Neural crest cell (in vitro differentiated cells): ENCODE measurements around the gene HNRNPF. TPM values are rescaled to one million over a fixed set of nuclear protein-coding genes. Genes with fewer than 3 reads are reported as not detected.
"Not testable (repeated sequence)": the region's sequence is repeated elsewhere in the genome, so short reads cannot be mapped to it uniquely, and the experiment has no call there.

Experiments
- DNase-seq: peaks from one replicate; pipeline ENCODE4 v3.0.0; 2021; ENCODE audit warnings: low read depth, mixed read lengths, low spot score
- H3K27ac Mint-ChIP-seq: one replicate; pipeline ENCODE4 v1.8.0; 2021; ENCODE audit warnings: mild to moderate bottlenecking, mixed read lengths; ENCODE audit not compliant: unreplicated experiment
- H3K27me3 Mint-ChIP-seq: 2 replicates; pipeline ENCODE4 v1.8.0; 2021; ENCODE audit warnings: low read depth, mild to moderate bottlenecking, mixed read lengths
- H3K36me3 Mint-ChIP-seq: 2 replicates; pipeline ENCODE4 v1.8.0; 2021; ENCODE audit warnings: low read depth, mild to moderate bottlenecking, mixed read lengths
- H3K4me1 Mint-ChIP-seq: 2 replicates; pipeline ENCODE4 v1.8.0; 2021; ENCODE audit warnings: mixed read lengths
- H3K4me3 Mint-ChIP-seq: one replicate; pipeline ENCODE4 v1.8.0; 2021; ENCODE audit warnings: mild to moderate bottlenecking, mixed read lengths
- H3K9me3 Mint-ChIP-seq: 2 replicates; pipeline ENCODE4 v1.8.0; 2021; ENCODE audit warnings: mixed read lengths
- long read RNA-seq: library from polyadenylated mRNA; unstranded; transcript quantifications from one replicate; pipeline ENCODE4 v2.0.0, GENCODE V29; 2020
- total RNA-seq: library from RNA; stranded (reverse); gene quantifications from 2 replicates; pipeline ENCODE4 v1.2.1, GENCODE V29; 2021
- TF ChIP-seq, protein P1 (sequence below): fragments of 200-600 bp; sonication (generic); conservative IDR thresholded peaks from 2 replicates; pipeline ENCODE4 v1.5.0; 2021; ENCODE audit warnings: antibody characterized with exemption, mild to moderate bottlenecking

The HNRNPF gene, protein sequence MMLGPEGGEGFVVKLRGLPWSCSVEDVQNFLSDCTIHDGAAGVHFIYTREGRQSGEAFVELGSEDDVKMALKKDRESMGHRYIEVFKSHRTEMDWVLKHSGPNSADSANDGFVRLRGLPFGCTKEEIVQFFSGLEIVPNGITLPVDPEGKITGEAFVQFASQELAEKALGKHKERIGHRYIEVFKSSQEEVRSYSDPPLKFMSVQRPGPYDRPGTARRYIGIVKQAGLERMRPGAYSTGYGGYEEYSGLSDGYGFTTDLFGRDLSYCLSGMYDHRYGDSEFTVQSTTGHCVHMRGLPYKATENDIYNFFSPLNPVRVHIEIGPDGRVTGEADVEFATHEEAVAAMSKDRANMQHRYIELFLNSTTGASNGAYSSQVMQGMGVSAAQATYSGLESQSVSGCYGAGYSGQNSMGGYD
- 284 and 292 TPM in 2 replicates for total RNA-seq
- long read RNA-seq, transcript HNRNPF-204 (3 exons, 2,755 nt), result major isoform, 297 of 1,453 reads
- long read RNA-seq, transcript HNRNPF-201 (4 exons, 2,186 nt), result minor isoform, 57 of 1,453 reads
- long read RNA-seq, transcript HNRNPF-203 (4 exons, 2,617 nt), result minor isoform, 220 of 1,453 reads
- long read RNA-seq, transcript HNRNPF-207 (4 exons, 2,676 nt), result minor isoform, 100 of 1,453 reads
- long read RNA-seq, partial matches to known transcripts, result 3 of 1,453 reads
- long read RNA-seq, other reads (novel, unspliced or antisense), result 724 of 1,453 reads

DNA sequence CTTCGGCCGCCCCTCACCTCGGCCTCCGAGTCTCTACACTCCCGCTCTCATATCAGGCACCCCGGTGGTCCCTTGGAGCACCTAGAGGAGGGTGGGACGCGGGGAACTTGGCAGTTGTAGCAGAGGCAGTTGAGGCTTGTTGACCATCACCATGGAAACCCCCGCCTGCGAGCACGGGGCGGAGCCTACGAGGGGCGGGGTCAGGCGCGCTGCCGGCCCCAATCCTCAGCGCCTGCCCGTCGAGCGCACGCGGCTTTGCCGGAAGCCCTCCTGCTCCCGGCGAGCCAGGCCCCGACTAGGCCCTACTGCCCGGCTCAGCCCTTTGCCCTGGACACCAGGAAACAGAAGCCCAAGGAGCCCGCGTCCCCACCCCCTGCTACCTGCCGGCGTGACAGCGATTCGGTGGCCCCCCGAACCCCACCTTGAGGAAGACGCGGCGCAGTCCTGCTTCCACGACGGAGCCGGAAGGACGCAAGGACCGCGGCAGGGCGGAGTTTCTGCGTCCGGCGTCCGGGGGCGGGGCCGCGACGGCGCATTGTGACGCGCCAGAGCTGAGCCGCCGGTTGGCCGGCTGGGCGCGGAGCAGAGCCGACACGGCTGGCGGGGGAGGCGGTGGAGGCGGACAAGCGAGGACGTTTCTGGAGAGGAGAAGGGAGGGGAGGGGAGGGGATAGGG is at the start of gene HNRNPF:
HNRNPF (minus strand) TSS at position 477 of the 675 bp plus-strand sequence. CDS start 21,302 bp downstream, outside the sequence.
- DNase-seq, result peak; percentile 89

DNA sequence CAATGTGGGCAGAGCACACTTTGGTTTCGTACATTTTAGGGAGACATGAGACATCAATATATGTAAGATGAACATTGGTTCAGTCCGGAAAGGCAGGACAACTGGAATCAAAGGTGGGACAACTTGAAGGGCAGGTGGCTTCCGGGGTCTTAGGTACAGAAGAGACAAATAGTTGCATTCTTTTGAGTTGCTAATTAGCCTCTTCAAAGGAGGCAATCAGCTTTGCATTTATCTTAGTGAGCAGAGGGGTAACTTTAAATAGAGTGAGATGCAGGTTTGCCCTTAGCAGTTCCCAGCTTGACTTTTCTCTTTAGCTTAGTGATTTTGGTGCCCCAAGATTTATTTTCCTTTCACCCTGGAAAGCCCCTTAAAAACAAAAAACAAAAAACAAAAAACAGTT is 49.2 kb upstream of the HNRNPF start:
- Mint-ChIP-seq H3K27ac (no peak overlapping the region), H3K4me3 (no peak overlapping the region), H3K27me3 (no peaks in the 10 kb centered on the region), H3K4me1 (peaks cover 27% of the 10 kb centered on the region), H3K36me3 (peaks cover 3% of the 10 kb centered on the region), H3K9me3 (no peaks in the 10 kb centered on the region)
- TF ChIP-seq, protein P1, sequence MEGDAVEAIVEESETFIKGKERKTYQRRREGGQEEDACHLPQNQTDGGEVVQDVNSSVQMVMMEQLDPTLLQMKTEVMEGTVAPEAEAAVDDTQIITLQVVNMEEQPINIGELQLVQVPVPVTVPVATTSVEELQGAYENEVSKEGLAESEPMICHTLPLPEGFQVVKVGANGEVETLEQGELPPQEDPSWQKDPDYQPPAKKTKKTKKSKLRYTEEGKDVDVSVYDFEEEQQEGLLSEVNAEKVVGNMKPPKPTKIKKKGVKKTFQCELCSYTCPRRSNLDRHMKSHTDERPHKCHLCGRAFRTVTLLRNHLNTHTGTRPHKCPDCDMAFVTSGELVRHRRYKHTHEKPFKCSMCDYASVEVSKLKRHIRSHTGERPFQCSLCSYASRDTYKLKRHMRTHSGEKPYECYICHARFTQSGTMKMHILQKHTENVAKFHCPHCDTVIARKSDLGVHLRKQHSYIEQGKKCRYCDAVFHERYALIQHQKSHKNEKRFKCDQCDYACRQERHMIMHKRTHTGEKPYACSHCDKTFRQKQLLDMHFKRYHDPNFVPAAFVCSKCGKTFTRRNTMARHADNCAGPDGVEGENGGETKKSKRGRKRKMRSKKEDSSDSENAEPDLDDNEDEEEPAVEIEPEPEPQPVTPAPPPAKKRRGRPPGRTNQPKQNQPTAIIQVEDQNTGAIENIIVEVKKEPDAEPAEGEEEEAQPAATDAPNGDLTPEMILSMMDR, result no peak
- no peak for DNase-seq

More for the DNA sequence above, at the start of gene HNRNPF:
- TF ChIP-seq, protein P1, result no peak
- no peaks in the 10 kb centered on the region for H3K9me3 Mint-ChIP-seq
- H3K4me3 Mint-ChIP-seq, result peak within 1 kb of the TSS; percentile 97
- no peaks in the 10 kb centered on the region for H3K27me3 Mint-ChIP-seq
- H3K4me1 Mint-ChIP-seq, result peaks cover 36% of the 10 kb centered on the region
- no peaks in the 10 kb centered on the region for H3K36me3 Mint-ChIP-seq
- peak within 1 kb of the TSS; percentile 99 for H3K27ac Mint-ChIP-seq

DNA sequence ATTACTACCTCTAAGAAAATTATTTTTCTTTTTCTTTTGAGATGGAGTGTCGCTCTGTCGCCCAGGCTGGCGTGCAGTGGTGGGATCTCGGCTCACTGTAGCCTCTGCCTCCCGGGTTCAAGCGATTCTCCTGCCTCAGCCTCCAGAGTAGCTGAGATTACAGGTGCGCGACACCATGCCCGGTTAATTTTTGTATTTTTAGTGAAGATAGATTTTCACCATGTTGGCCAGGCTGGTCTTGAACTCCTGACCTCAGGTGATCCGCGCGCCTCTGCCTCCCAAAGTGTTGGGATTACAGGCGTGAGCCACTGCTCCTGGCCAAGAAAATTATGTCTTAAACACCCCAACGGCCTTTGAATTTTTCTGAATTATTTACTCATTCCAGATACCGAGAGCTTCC is 47.6 kb upstream of the HNRNPF start:
- not testable (repeated sequence) for H3K4me3 Mint-ChIP-seq, H3K27ac Mint-ChIP-seq, DNase-seq, H3K27me3 Mint-ChIP-seq, H3K9me3 Mint-ChIP-seq, H3K36me3 Mint-ChIP-seq
- H3K4me1 Mint-ChIP-seq, result peaks cover 22% of the 10 kb centered on the region

DNA sequence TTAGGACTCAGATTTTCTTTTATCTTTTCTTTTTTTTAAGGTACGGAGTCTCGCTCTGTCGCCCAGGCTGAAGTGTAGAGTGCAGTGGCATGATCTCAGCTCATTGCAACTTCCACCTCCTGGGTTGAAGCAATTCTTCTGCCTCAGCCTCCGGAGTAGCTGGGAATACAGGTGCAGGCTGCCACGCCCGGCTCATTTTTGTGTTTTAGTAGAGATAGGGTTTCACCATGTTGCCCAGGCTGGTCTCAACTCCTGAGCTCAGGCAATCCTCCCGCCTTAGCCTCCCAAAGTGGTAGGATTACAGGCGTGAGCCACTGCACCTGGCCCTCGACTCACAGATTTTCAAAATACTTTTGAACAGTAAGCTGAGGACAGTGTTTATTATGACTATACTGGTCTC is 45.0 kb upstream of the HNRNPF start:
- not testable (repeated sequence) for DNase-seq, H3K9me3 Mint-ChIP-seq, H3K36me3 Mint-ChIP-seq, H3K4me3 Mint-ChIP-seq, H3K27ac Mint-ChIP-seq, H3K27me3 Mint-ChIP-seq
- H3K4me1 Mint-ChIP-seq, result peaks cover 22% of the 10 kb centered on the region

DNA sequence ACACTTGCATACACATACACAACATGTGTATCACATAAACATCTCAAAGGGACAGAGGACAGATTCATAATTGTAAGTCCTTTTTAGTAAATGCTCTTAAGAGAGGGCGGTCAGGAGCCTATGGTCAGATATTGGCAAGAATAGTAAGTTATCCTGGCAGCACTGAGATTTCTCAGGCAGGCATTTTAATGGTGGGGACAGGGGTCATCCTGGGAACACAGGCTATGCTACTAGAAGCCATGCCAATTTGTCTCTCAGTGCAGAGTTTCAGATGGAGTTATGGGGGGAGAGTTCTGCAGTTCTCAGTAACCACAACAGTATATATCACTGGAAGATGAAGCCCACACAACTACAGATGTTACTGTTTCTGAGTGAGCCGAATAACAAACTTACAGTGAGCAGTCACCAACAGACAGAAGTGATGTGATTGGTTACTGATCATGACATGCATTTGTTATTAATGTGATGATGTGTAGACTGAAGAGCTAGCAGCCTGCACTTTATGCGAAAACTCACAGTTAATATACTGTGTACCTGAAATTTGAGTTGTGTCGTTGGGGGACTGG is 44.4 kb upstream of the HNRNPF start:
- H3K27ac Mint-ChIP-seq, result no peak overlapping the region
- H3K4me3 Mint-ChIP-seq, result peak overlapping the region; percentile 25

More for the DNA sequence above, 44.4 kb upstream of the HNRNPF start:
- TF ChIP-seq, protein P1, result no peak
- H3K9me3 Mint-ChIP-seq, result no peaks in the 10 kb centered on the region
- H3K4me1 Mint-ChIP-seq, result peaks cover 22% of the 10 kb centered on the region
- H3K36me3 Mint-ChIP-seq, result peaks cover 3% of the 10 kb centered on the region
- no peak for DNase-seq
- H3K27me3 Mint-ChIP-seq, result no peaks in the 10 kb centered on the region
